A673 (cell line): ENCODE results near the gene CXCL9. TPM values are rescaled to one million over a fixed set of nuclear protein-coding genes. Genes with fewer than 3 reads are reported as not detected.
A peak's percentile ranks its signal among the peaks of the same experiment; 100 is the strongest.

Experiments used
- BruUV-seq: library from RNA; stranded (reverse); fragments of 400-500 nt; replicated peaks from 2 replicates; lab custom pipeline; 2021; lab: Mats Ljungman, UMichigan
- CTCF ChIA-PET: fragments of 300-600 bp; sonication (Branson Sonifier 250); formaldehyde crosslinking; loops from one replicate; lab custom pipeline; 2022; ENCODE audit warnings: antibody characterized with exemption; lab: Charles Lee
- POLR2A ChIA-PET: fragments of 300-600 bp; sonication (Branson Sonifier 250); formaldehyde crosslinking; loops from one replicate; lab custom pipeline; 2022; ENCODE audit warnings: antibody characterized with exemption; ENCODE audit not compliant: low non-redundant PET; lab: Charles Lee
- DNase-seq: peaks from one replicate; pipeline ENCODE4 v3.0.0-alpha.2; 2015; ENCODE audit warnings: low spot score
- H3K27ac ChIP-seq: fragments of 200-600 bp; sonication (generic); 2 replicates; pipeline ENCODE4 v1.5.1; 2016; ENCODE audit warnings: mixed run types, low read depth, mild to moderate bottlenecking, mixed read lengths, antibody characterized with exemption, low read length; ENCODE audit not compliant: poor library complexity, severe bottlenecking
- H3K27me3 ChIP-seq: fragments of 200-600 bp; sonication (generic); replicated peaks from 2 replicates; pipeline ENCODE4 v1.6.1; 2017; ENCODE audit warnings: mixed run types, low read depth, mild to moderate bottlenecking, mixed read lengths, antibody characterized with exemption, low read length; ENCODE audit not compliant: insufficient read depth, poor library complexity
- H3K36me3 ChIP-seq: fragments of 200-600 bp; sonication (generic); 2 replicates; pipeline ENCODE4 v1.6.1; 2016; ENCODE audit warnings: mixed run types, mild to moderate bottlenecking, mixed read lengths, antibody characterized with exemption, low read length; ENCODE audit not compliant: insufficient read depth, poor library complexity, severe bottlenecking
- H3K4me1 ChIP-seq: fragments of 200-600 bp; sonication (generic); 2 replicates; pipeline ENCODE4 v1.6.1; 2017; ENCODE audit warnings: mixed run types, mild to moderate bottlenecking, mixed read lengths, antibody characterized with exemption, low read length; ENCODE audit not compliant: insufficient read depth, poor library complexity, severe bottlenecking
- H3K4me3 ChIP-seq: fragments of 200-600 bp; sonication (generic); 2 replicates; pipeline ENCODE4 v1.5.1; 2016; ENCODE audit warnings: low read depth, mixed run types, mild to moderate bottlenecking, mixed read lengths, low read length; ENCODE audit not compliant: poor library complexity, severe bottlenecking
- H3K9me3 ChIP-seq: fragments of 200-600 bp; sonication (generic); 2 replicates; pipeline ENCODE4 v1.6.1; 2016; ENCODE audit warnings: mixed run types, low read depth, mild to moderate bottlenecking, mixed read lengths, antibody characterized with exemption, low read length; ENCODE audit not compliant: poor library complexity, severe bottlenecking
- EZH2 ChIP-seq: fragments of 200-600 bp; sonication (generic); IDR thresholded peaks from 2 replicates; pipeline ENCODE4 v1.6.1; 2017; ENCODE audit warnings: borderline replicate concordance, low read depth, mild to moderate bottlenecking, mixed read lengths, antibody characterized with exemption, low read length; ENCODE audit not compliant: poor library complexity, severe bottlenecking
- intact Hi-C: fragments of 100-400 bp; cut with micrococcal nuclease; formaldehyde crosslinking; loops from one replicate; pipeline ENCODE4 v1.10.0; 2022; ENCODE audit not compliant: unreplicated experiment
- total RNA-seq: library from RNA; stranded (reverse); gene quantifications from 2 replicates; pipeline ENCODE4 v1.2.3, GENCODE V29; 2021
- TF ChIP-seq, protein P1 (sequence below): fragments of 300-800, 200-600 bp; sonication (generic); conservative IDR thresholded peaks from 2 replicates; pipeline ENCODE4 v1.5.1; 2017; ENCODE audit warnings: low read depth, mild to moderate bottlenecking, antibody characterized with exemption, low read length, moderate library complexity, mixed read lengths

The CXCL9 gene
- total RNA-seq, 1 experiment from 2014 or later, result not detected

DNA sequence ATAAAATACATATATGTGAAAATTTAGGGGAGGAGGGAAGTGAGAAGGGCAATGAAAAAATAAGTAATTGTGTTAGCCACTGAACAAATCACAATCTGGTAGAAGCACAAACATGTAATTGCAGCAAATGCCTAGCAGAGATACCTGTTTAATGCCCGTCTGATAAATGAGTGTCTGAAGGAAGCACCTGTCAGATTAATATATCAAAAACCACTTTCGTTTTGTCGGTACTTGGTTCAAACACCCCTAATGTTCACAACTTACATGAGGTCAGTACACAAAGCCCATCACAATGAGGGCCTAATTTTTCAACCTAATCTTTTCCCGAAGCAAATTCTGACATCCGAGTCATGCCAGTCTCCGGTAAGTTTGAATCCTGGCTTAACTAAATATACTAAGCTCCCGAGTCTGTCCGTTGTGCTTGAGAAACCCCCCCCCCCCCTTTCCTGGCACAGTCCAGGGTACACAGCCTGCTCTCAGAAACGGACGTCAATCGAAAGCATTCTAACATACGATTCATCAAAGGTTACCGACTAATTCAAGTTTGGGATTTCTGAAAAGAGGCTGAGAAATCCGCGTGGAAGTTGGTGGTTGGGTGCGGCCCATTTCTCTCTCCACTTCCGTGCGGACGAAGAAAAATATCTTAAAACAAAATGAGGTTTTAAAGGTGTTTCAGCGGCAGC is 17.3 kb downstream of the CXCL9 start:
- peak overlapping the region; percentile 83 for H3K4me3 ChIP-seq
- no peaks in the 10 kb centered on the region for H3K4me1 ChIP-seq
- intact Hi-C loops, result loop anchor here (5.0 kb wide), 1 partner anchor 157 kb away; the partner anchor contains the start of gene NUP54
- ChIA-PET CTCF (interaction anchor here (1.1 kb wide), 1 partner anchor 97 kb away, joined by 6 read pairs; no protein-coding TSS in a partner anchor), POLR2A (no interaction called here)
- peak overlapping the region; percentile 75 for H3K27ac ChIP-seq
- DNase-seq, result no peak
- no TSS peak for BruUV-seq
- no peaks in the 10 kb centered on the region for H3K36me3 ChIP-seq
- no peaks in the 10 kb centered on the region for H3K9me3 ChIP-seq
- H3K27me3 ChIP-seq, result no peaks in the 10 kb centered on the region
- TF ChIP-seq, protein P1, sequence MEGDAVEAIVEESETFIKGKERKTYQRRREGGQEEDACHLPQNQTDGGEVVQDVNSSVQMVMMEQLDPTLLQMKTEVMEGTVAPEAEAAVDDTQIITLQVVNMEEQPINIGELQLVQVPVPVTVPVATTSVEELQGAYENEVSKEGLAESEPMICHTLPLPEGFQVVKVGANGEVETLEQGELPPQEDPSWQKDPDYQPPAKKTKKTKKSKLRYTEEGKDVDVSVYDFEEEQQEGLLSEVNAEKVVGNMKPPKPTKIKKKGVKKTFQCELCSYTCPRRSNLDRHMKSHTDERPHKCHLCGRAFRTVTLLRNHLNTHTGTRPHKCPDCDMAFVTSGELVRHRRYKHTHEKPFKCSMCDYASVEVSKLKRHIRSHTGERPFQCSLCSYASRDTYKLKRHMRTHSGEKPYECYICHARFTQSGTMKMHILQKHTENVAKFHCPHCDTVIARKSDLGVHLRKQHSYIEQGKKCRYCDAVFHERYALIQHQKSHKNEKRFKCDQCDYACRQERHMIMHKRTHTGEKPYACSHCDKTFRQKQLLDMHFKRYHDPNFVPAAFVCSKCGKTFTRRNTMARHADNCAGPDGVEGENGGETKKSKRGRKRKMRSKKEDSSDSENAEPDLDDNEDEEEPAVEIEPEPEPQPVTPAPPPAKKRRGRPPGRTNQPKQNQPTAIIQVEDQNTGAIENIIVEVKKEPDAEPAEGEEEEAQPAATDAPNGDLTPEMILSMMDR, result no peak
- no peak for TF ChIP-seq EZH2

GRCh38 chr4:75985116-75985515 is 22.2 kb downstream of the CXCL9 start:
- H3K27ac ChIP-seq, result no peak overlapping the region
- TF ChIP-seq, protein P1, result no peak
- CTCF ChIA-PET, result no interaction called here
- H3K27me3 ChIP-seq, result no peaks in the 10 kb centered on the region
- no peak overlapping the region for H3K4me3 ChIP-seq
- BruUV-seq, result no TSS peak
- no peaks in the 10 kb centered on the region for H3K4me1 ChIP-seq
- POLR2A ChIA-PET, result no interaction called here
- DNase-seq, result no peak
- intact Hi-C loops, result no loop called here
- no peaks in the 10 kb centered on the region for H3K9me3 ChIP-seq
- H3K36me3 ChIP-seq, result peaks cover 10% of the 10 kb centered on the region

- no peaks in the 10 kb centered on the region for H3K4me1 ChIP-seq
- intact Hi-C loops, result no loop called here
- H3K9me3 ChIP-seq, result no peaks in the 10 kb centered on the region
- H3K27ac ChIP-seq, result no peak overlapping the region
- BruUV-seq, result no TSS peak
- H3K36me3 ChIP-seq, result peaks cover 30% of the 10 kb centered on the region
- no peaks in the 10 kb centered on the region for H3K27me3 ChIP-seq
- ChIA-PET CTCF (no interaction called here), POLR2A (no interaction called here)
- TF ChIP-seq, protein P1, result no peak
- TF ChIP-seq EZH2, result no peak
- no peak for DNase-seq
- H3K4me3 ChIP-seq, result no peak overlapping the region
Measured at GRCh38 chr4:75980576-75980975, 26.7 kb downstream of the CXCL9 start.
